Pancreas (tissue), 10 donors: Measurements from ENCODE around the gene UMOD. TPM values are rescaled to one million over a fixed set of nuclear protein-coding genes. Genes with fewer than 3 reads are reported as not detected.

Experiments used
- ATAC-seq, 4 donors: fragments of 200-7000 bp; cut with Tn5 transposase; one replicate each; pipeline versions ENCODE4 v1.8.0 to v1.9.1; 2020; ENCODE audit warnings: mild to moderate bottlenecking in 4 of 4, moderate library complexity in 4 of 4
- DNase-seq, 6 donors: peaks; one replicate each; pipeline ENCODE4 v3.0.0-alpha.2; 2020
- FAIRE-seq: peaks from 2 replicates; lab custom pipeline; 2012; peaks lifted over from hg19 to GRCh38; lab: Jason Lieb, UNC
- H3K27ac ChIP-seq, 4 donors: fragments of 200-600 bp; sonication (generic); 1 replicate in 3 of 4; 2 replicates in 1 of 4; pipeline versions ENCODE4 v1.5.0 to v1.8.0; 2020
- H3K27me3 ChIP-seq, 4 donors: fragments of 200-600 bp; one replicate each; pipeline ENCODE4 v1.8.0; 2021
- H3K36me3 ChIP-seq, 3 donors: fragments of 200-600 bp; sonication (generic) in 1 of 3; one replicate each; pipeline versions ENCODE4 v1.5.0 to v1.8.0; 2020 to 2021
- H3K4me1 ChIP-seq, 3 donors: fragments of 200-600 bp; one replicate each; pipeline ENCODE4 v1.8.0; 2021
- H3K4me3 ChIP-seq, 4 donors: fragments of 200-600 bp; sonication (generic) in 2 of 4; one replicate each; pipeline versions ENCODE4 v1.5.0 to v1.8.0; 2020 to 2021
- H3K9me3 ChIP-seq, 4 donors: fragments of 200-600 bp; one replicate each; pipeline ENCODE4 v1.8.0; 2021
- CTCF ChIP-seq, 4 donors: fragments of 200-600 bp; sonication (generic) in 3 of 4; IDR thresholded peaks; one replicate each; pipeline versions ENCODE4 v1.5.0 to v1.8.0; 2021; ENCODE audit warnings: antibody characterized with exemption in 4 of 4
- WGBS, 2 donors: extraction: QIAGEN DNeasy Blood & Tissue Kit; methylation state at CpG; one replicate each; pipeline ENCODE4 v1.1.7; 2013; 5-methylcytosine and 5-hydroxymethylcytosine counted together
- intact Hi-C, 3 donors: fragments of 100-400 bp; cut with DNase I; formaldehyde crosslinking; loops; one replicate each; pipeline versions ENCODE4 v1.11.1 to v1.14.2; 2022
- polyA plus RNA-seq, 2 donors: library from polyadenylated mRNA; stranded (reverse); fragments of 200-250 nt; gene quantifications; one replicate each; pipeline ENCODE4 v1.2.3, GENCODE V29; 2013
- total RNA-seq, 6 donors: library from RNA; stranded (reverse); fragmentation: NEBNext Ultra II Directional in 4 of 6; extraction: Animal tissue kit (Norgen Biotek cat#: 25700) in 4 of 6; gene quantifications; one replicate each; pipeline versions ENCODE4 v1.2.1 to v1.2.4, GENCODE V29; 2021 to 2023
- donor health status: healthy with polysubstance abuse.
- donor health status: DM: no; HTN: no; CAD: no; lungs with moderate emphysema.
- donor health status: DM: no; HTN: no; CAD: no.
- donor health status: control.
- donor health status: control.
- donor health status: Bipolar disorder and iron deficiency.
- donor health status: DM: yes; HTN: yes; CAD: no.
- donor health status: DM: no; HTN: no; CAD: no.
- donor health status: DM: no; HTN: no; CAD: no.
- donor health status: DM: yes; HTN: yes; CAD: no.

UMOD gene
- total and polyA plus RNA-seq, 8 donors = 1.3 to 9.6 (median 3.4) TPM

- TF ChIP-seq CTCF (IDR thresholded peaks at IDR 0.05) = no peak
- intact Hi-C loops = loop anchor here in 1 of 3 donors (5.0 kb wide), 1 partner anchor 395 kb away; no protein-coding TSS in a partner anchor
- WGBS, 2 donors = 61 to 65% methylated on average over 5 of the region's 5 CpGs
- H3K9me3 ChIP-seq = no peaks in the 10 kb centered on the region
- H3K4me1 ChIP-seq = no peaks in the 10 kb centered on the region
- DNase-seq = peak in 1 of 6 donors; percentile 64
- no peaks in the 10 kb centered on the region for H3K36me3 ChIP-seq
- no peak overlapping the region for H3K4me3 ChIP-seq
- FAIRE-seq = no peak
- no peaks in the 10 kb centered on the region for H3K27me3 ChIP-seq
- H3K27ac ChIP-seq = no peak overlapping the region
- ATAC-seq = no peak
Measured at GRCh38 chr16:20302389-20302788, 50.1 kb downstream of the UMOD start.

DNA sequence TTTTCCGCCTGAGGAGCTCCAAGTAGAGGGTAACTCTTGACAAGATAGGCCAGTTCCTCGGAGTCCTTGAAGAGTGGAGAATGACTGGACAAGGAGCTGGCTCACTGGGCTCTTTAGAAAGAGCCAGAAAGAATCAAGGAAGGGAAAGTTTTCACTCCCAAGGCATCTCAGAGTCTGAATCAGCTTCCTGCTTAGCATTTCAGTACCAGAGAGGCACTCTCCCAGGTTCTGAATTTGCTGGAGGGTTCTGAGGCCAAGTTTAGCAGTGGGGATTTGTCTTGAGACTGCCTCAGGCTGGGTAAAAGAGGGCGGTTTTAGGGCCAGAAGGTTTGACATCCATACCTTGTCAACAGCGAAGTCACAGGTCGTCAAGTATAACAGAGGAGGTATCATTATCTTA, 50.7 kb downstream of the UMOD start:
- H3K4me1 ChIP-seq = no peaks in the 10 kb centered on the region
- intact Hi-C loops = loop anchor here in 1 of 3 donors (5.0 kb wide), 1 partner anchor 395 kb away; no protein-coding TSS in a partner anchor
- no peak overlapping the region for H3K27ac ChIP-seq
- 63 to 72% methylated on average over 5 of the region's 5 CpGs for WGBS, 2 donors
- H3K4me3 ChIP-seq = no peak overlapping the region
- no peak for TF ChIP-seq CTCF (IDR thresholded peaks at IDR 0.05)
- no peaks in the 10 kb centered on the region for H3K27me3 ChIP-seq
- H3K9me3 ChIP-seq = no peaks in the 10 kb centered on the region
- no peak for ATAC-seq
- DNase-seq = peak in 2 of 6 donors; percentile 26 to 60
- no peak for FAIRE-seq
- no peaks in the 10 kb centered on the region for H3K36me3 ChIP-seq

DNA sequence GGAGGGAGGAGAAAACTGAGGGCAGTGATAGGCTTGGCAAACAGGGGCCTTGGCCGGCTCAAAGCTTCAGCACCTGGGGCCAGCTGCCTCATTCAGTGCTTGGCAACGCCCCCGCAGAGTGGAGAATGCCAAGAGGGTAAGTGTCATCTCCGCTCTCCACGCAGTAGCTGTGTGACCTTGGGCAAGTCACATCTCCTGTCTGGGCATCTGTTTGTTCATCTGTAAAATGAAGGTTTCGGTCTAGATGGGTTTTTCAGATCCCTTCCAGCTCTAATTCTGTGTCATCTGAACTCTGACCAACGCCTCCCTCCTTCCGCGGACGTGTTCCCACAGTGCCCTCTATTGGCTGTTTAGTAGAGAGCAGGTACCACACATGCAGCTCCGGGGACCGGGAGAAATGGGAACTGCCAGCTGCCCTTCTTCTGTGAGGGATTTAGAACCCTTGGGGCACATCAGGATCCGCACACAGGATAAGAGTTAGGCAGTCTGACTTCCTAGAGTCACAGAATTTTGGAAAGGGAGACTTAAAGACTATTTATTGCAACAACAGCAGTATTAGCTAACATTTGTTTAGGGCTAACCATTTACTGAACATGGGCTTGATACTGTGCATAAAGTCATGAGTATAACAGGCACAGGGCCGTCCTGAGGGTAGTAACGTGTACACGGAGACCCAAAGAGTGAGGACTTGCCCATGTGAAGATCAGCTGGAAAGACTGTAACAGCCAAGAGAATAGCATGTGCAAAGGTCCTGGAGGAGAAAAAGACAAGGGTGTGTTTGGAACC, 52.0 kb downstream of the UMOD start:
- DNase-seq (peak; percentile 42 to 88 (median 73)), FAIRE-seq (no peak), ATAC-seq (peak; percentile 29 to 93 (median 67))
- Histone ChIP-seq H3K27ac (no peak overlapping the region), H3K9me3 (no peaks in the 10 kb centered on the region), H3K27me3 (no peaks in the 10 kb centered on the region), H3K4me3 (no peak overlapping the region), H3K4me1 (no peaks in the 10 kb centered on the region), H3K36me3 (no peaks in the 10 kb centered on the region)
- TF ChIP-seq CTCF (IDR thresholded peaks at IDR 0.05) = peak; percentile 30 to 68 (median 58)
- WGBS, 2 donors = 7 to 12% methylated on average over 16 of the region's 16 CpGs
- intact Hi-C loops = loop anchor here in 1 of 3 donors (5.0 kb wide), 1 partner anchor 393 kb away; no protein-coding TSS in a partner anchor

GRCh38 chr16:20298452-20298851, 54.1 kb downstream of the UMOD start:
- Histone ChIP-seq H3K36me3 (no peaks in the 10 kb centered on the region), H3K27me3 (no peaks in the 10 kb centered on the region), H3K4me1 (no peaks in the 10 kb centered on the region), H3K27ac (no peak overlapping the region), H3K4me3 (no peak overlapping the region), H3K9me3 (no peaks in the 10 kb centered on the region)
- WGBS, 2 donors = 47 to 53% methylated on average over 5 of the region's 5 CpGs
- DNase-seq (no peak), FAIRE-seq (no peak), ATAC-seq (no peak)
- TF ChIP-seq CTCF (IDR thresholded peaks at IDR 0.05) = no peak
- intact Hi-C loops = loop anchor here (5.0 to 10.0 kb wide), 3 partner anchors 314 to 396 kb away; no protein-coding TSS in a partner anchor
